PC-3 (cell line): ENCODE results near the gene CNIH3. TPM values are rescaled to one million over a fixed set of nuclear protein-coding genes. Genes with fewer than 3 reads are reported as not detected.

Experiments
- total RNA-seq: library from RNA; depleted of rRNA; stranded (reverse); fragments of >200 nt; gene quantifications from 2 replicates; pipeline ENCODE4 v1.2.3, GENCODE V29; 2014; rRNA removed

Gene CNIH3
- total RNA-seq, 1 experiment from 2014 or later: 7.4 TPM

Other genes with a start within 250 kb of the CNIH3 start
- 40.7 and 45.2 TPM in 2 replicates for gene WDR26, start 181.5 kb upstream of the CNIH3 start, total RNA-seq